NCI-H128 (cell line): ENCODE results near the gene CADM1.

Source experiments
- DNase-seq: peaks from one replicate; lab custom pipeline; 2025; ENCODE audit not compliant: unreplicated experiment; lab: John Stamatoyannopoulos, UW

Gene CADM1

GRCh38 chr11:115409116-115409670 is 95.0 kb downstream of the CADM1 start:
- DNase-seq, result no peak

GRCh38 chr11:115408036-115408921 is 95.9 kb downstream of the CADM1 start:
- no peak for DNase-seq

- no peak for DNase-seq
These were observed 96.7 kb downstream of the CADM1 start for GRCh38 chr11:115407496-115407895.

GRCh38 chr11:115406404-115406803 is 97.8 kb downstream of the CADM1 start:
- no peak for DNase-seq

GRCh38 chr11:115398333-115399080 is 105.7 kb downstream of the CADM1 start:
- DNase-seq, result no peak

GRCh38 chr11:115396533-115396932 is 107.7 kb downstream of the CADM1 start:
- DNase-seq, result no peak

- DNase-seq, result no peak
These were observed 110.3 kb downstream of the CADM1 start for GRCh38 chr11:115393950-115394349.

- no peak for DNase-seq
These were observed 112.6 kb downstream of the CADM1 start for GRCh38 chr11:115391598-115391997.

- no peak for DNase-seq
These were observed 113.1 kb downstream of the CADM1 start for GRCh38 chr11:115391160-115391559.

GRCh38 chr11:115390441-115390840 is 113.8 kb downstream of the CADM1 start:
- no peak for DNase-seq

- DNase-seq, result no peak
These were observed 114.4 kb downstream of the CADM1 start for GRCh38 chr11:115389790-115390189.

- no peak for DNase-seq
These were observed 119.0 kb downstream of the CADM1 start for GRCh38 chr11:115385226-115385625.

- no peak for DNase-seq
These were observed 120.0 kb downstream of the CADM1 start for GRCh38 chr11:115384236-115384635.

- DNase-seq, result no peak
These were observed 120.8 kb downstream of the CADM1 start for GRCh38 chr11:115383431-115383830.

- DNase-seq, result no peak
These were observed 124.7 kb downstream of the CADM1 start for GRCh38 chr11:115379528-115379927.

GRCh38 chr11:115378557-115378956 is 125.7 kb downstream of the CADM1 start:
- no peak for DNase-seq

GRCh38 chr11:115377882-115378296 is 126.3 kb downstream of the CADM1 start:
- no peak for DNase-seq

- no peak for DNase-seq
These were observed 135.6 kb downstream of the CADM1 start for GRCh38 chr11:115368616-115369015.

- DNase-seq, result no peak
These were observed 137.4 kb downstream of the CADM1 start for GRCh38 chr11:115366826-115367225.

GRCh38 chr11:115365907-115366306 is 138.3 kb downstream of the CADM1 start:
- DNase-seq, result no peak

GRCh38 chr11:115364896-115365295 is 139.3 kb downstream of the CADM1 start:
- no peak for DNase-seq

- DNase-seq, result no peak
These were observed 140.3 kb downstream of the CADM1 start for GRCh38 chr11:115363921-115364320.
